HEK293 (cell line): Measurements from ENCODE around the gene PLEKHG2.
A peak's percentile ranks its signal among the peaks of the same experiment; 100 is the strongest.
"Not testable (repeated sequence)": the region's sequence is repeated elsewhere in the genome, so short reads cannot be mapped to it uniquely, and the experiment has no call there.

Experiments used
- CTCF ChIA-PET: fragments of 350-600 bp; formaldehyde crosslinking; extraction: SDS; loops from one replicate; lab custom pipeline; 2021; ENCODE audit warnings: antibody characterized with exemption; lab: Yijun Ruan, JAX
- POLR2A ChIA-PET: fragments of 300-600 bp; formaldehyde crosslinking; extraction: SDS; loops from one replicate; lab custom pipeline; 2020; ENCODE audit warnings: antibody characterized with exemption, inconsistent platforms; lab: Yijun Ruan, JAX
- H3K27ac ChIP-seq: fragments of 200-500 bp; sonication (Bioruptor generic); 2 replicates; pipeline ENCODE4 v1.5.1; 2014; ENCODE audit warnings: low read depth, low read length, control low read depth, inconsistent platforms; ENCODE audit errors: extremely low read depth
- H3K36me3 ChIP-seq, 2 experiments: fragments of 200-500 bp in 1 of 2; sonication (Bioruptor generic) in 1 of 2; 1 replicate in 1 of 2; 2 replicates in 1 of 2; pipeline ENCODE4 v1.5.1; 2014 to 2017; ENCODE audit warnings: inconsistent platforms in 2 of 2, low read length in 2 of 2; ENCODE audit not compliant: control insufficient read depth in 2 of 2, insufficient read depth in 1 of 2
- H3K4me1 ChIP-seq: fragments of 200-500 bp; sonication (Bioruptor generic); 2 replicates; pipeline ENCODE4 v1.5.1; 2014; ENCODE audit warnings: mild to moderate bottlenecking, low read length, inconsistent platforms; ENCODE audit not compliant: control insufficient read depth, insufficient read depth
- H3K4me3 ChIP-seq: 2 replicates; pipeline ENCODE4 v1.5.1; 2011; ENCODE audit warnings: low read depth, mild to moderate bottlenecking, control low read depth, low read length, moderate library complexity
- H3K9me3 ChIP-seq: fragments of 200-500 bp; sonication (Bioruptor generic); 2 replicates; pipeline ENCODE4 v1.5.1; 2014; ENCODE audit warnings: low read depth, low read length, inconsistent platforms; ENCODE audit not compliant: control insufficient read depth, insufficient read depth
- KLF7 ChIP-seq: fragments of 450-650 bp; formaldehyde crosslinking; IDR thresholded peaks from 2 replicates; pipeline ENCODE4 v1.5.1; 2016; ENCODE audit warnings: missing biosample characterization, missing genetic modification characterization, borderline replicate concordance
- WT1 ChIP-seq: fragments of 450-650 bp; formaldehyde crosslinking; IDR thresholded peaks from 2 replicates; pipeline ENCODE4 v1.5.1; 2016; ENCODE audit warnings: missing biosample characterization, missing genetic modification characterization
- ZBTB49 ChIP-seq: fragments of 450-650 bp; formaldehyde crosslinking; IDR thresholded peaks from 2 replicates; pipeline ENCODE4 v1.5.1; 2016; ENCODE audit warnings: missing biosample characterization, missing genetic modification characterization, low read depth
- ZFP41 ChIP-seq: fragments of 450-650 bp; formaldehyde crosslinking; IDR thresholded peaks from 2 replicates; pipeline ENCODE4 v1.5.1; 2016; ENCODE audit warnings: missing biosample characterization, missing genetic modification characterization, borderline replicate concordance
- ZNF335 ChIP-seq: fragments of 450-650 bp; formaldehyde crosslinking; conservative IDR thresholded peaks from 2 replicates; pipeline ENCODE4 v1.5.1; 2016; ENCODE audit warnings: missing biosample characterization, missing genetic modification characterization
- ZNF404 ChIP-seq: fragments of 450-650 bp; formaldehyde crosslinking; IDR thresholded peaks from 2 replicates; pipeline ENCODE4 v1.5.1; 2017; ENCODE audit warnings: missing biosample characterization, missing genetic modification characterization
- ZNF530 ChIP-seq: fragments of 450-650 bp; formaldehyde crosslinking; IDR thresholded peaks from 2 replicates; pipeline ENCODE4 v1.5.1; 2016; ENCODE audit warnings: low read depth, missing biosample characterization, missing genetic modification characterization
- ZNF549 ChIP-seq: fragments of 450-650 bp; IDR thresholded peaks from 2 replicates; pipeline ENCODE4 v1.5.1; 2018; ENCODE audit warnings: missing biosample characterization, missing genetic modification characterization, mild to moderate bottlenecking, inconsistent platforms, moderate library complexity
- ZNF600 ChIP-seq: fragments of 450-650 bp; formaldehyde crosslinking; IDR thresholded peaks from 2 replicates; pipeline ENCODE4 v1.5.1; 2016; ENCODE audit warnings: missing biosample characterization, missing genetic modification characterization
- ZNF629 ChIP-seq: fragments of 450-650 bp; formaldehyde crosslinking; IDR thresholded peaks from 2 replicates; pipeline ENCODE4 v1.5.1; 2017; ENCODE audit warnings: missing biosample characterization, missing genetic modification characterization
- ZSCAN18 ChIP-seq: fragments of 450-650 bp; formaldehyde crosslinking; IDR thresholded peaks from 2 replicates; pipeline ENCODE4 v1.5.1; 2016; ENCODE audit warnings: missing biosample characterization, missing genetic modification characterization
- ZXDB ChIP-seq: fragments of 450-650 bp; formaldehyde crosslinking; IDR thresholded peaks from 2 replicates; pipeline ENCODE4 v1.5.1; 2016; ENCODE audit warnings: missing biosample characterization, missing genetic modification characterization
- TF ChIP-seq, protein P1 (sequence below): fragments of 450-650 bp; formaldehyde crosslinking; IDR thresholded peaks from 2 replicates; pipeline ENCODE4 v1.5.1; 2016; ENCODE audit warnings: missing biosample characterization, missing genetic modification characterization
- TF ChIP-seq, protein P2 (sequence below): fragments of 450-650 bp; formaldehyde crosslinking; optimal IDR thresholded peaks from 2 replicates; pipeline ENCODE3; 2016; ENCODE audit warnings: missing biosample characterization, mild to moderate bottlenecking, missing genetic modification characterization

The PLEKHG2 gene

GRCh38 chr19:39375929-39376328 is 36.5 kb upstream of the PLEKHG2 start:
- H3K4me1 ChIP-seq, result no peaks in the 10 kb centered on the region
- TF ChIP-seq ZNF404 (tag by site-specific recombination) (no peak), WT1 (tag by site-specific recombination) (no peak), KLF7 (no peak), ZNF600 (tag by site-specific recombination) (peak; percentile 74), ZXDB (tag by site-specific recombination) (no peak)
- CTCF ChIA-PET, result interaction anchor here (0.7 to 1.9 kb wide), 4 partner anchors 22 to 98 kb away, joined by 3 to 5 read pairs (median 4); no protein-coding TSS in a partner anchor
- POLR2A ChIA-PET, result interaction anchor here (0.6 to 3.4 kb wide), 4 partner anchors 9 to 60 kb away, joined by 3 to 16 read pairs (median 7); partner anchors contain the start of genes MED29, PAF1 and RPS16
- H3K9me3 ChIP-seq, result no peaks in the 10 kb centered on the region
- peaks cover 92 to 100% of the 10 kb centered on the region in 2 experiments for H3K36me3 ChIP-seq
- H3K27ac ChIP-seq, result peak overlapping the region; percentile 12; the same call in 1 of the 2 replicates
- no peak overlapping the region for H3K4me3 ChIP-seq

DNA sequence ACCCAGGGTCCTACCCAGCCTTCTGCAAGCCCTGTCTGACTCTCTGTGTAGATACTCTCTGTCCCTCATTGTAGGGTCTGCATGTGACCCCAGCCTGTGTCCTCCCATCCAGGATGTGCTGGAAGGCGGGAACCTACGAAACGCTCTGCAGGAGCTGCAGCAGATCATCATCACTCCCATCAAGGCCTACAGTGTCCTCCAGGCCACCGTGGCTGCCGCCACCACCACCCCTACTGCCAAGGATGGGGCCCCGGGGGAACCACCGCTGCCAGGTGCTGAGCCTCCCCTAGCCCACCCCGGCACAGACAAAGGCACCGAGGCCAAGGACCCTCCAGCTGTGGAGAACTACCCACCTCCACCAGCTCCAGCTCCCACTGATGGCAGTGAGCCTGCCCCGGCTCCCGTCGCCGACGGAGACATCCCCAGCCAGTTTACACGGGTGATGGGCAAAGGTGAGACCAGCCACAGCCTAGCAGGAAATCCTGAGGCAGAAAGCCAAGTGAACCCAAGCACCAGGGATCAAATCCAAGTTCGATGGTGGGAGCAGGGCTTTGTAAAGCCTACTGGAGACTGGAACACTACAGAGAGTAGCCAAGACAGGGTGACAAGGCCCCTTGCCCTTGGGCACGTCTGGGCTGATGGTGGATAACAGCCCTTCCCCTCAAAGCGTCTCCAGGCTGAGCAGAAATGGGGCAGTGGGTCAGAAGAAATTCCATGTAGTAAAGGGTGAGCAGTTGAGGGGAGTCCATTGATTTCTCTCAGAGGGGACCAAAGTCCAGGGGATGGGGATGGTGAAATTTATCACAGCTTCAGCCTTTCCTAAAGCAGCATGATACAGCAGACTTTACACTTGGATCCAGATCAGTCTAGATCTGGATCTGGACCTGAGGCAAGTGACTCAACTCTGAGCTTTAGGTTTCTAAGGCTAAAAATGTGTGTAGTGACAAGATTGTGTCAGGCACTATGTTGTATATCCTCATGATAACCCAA is 34.8 kb upstream of the PLEKHG2 start:
- Histone ChIP-seq H3K4me3 (no peak overlapping the region), H3K4me1 (no peaks in the 10 kb centered on the region), H3K36me3 (peaks cover 92 to 100% of the 10 kb centered on the region in 2 experiments), H3K9me3 (no peaks in the 10 kb centered on the region), H3K27ac (peak overlapping the region; percentile 28; the same call in 1 of the 2 replicates)
- TF ChIP-seq ZBTB49 (no peak), WT1 (tag by site-specific recombination) (no peak)
- CTCF ChIA-PET, result interaction anchor here (0.6 to 1.2 kb wide), 5 partner anchors 13 to 165 kb away, joined by 3 to 4 read pairs (median 3); no protein-coding TSS in a partner anchor
- POLR2A ChIA-PET, result interaction anchor here (0.8 to 3.4 kb wide), 3 partner anchors 13 to 58 kb away, joined by 3 to 16 read pairs (median 4); partner anchors contain the start of genes MED29, PAF1 and RPS16

DNA sequence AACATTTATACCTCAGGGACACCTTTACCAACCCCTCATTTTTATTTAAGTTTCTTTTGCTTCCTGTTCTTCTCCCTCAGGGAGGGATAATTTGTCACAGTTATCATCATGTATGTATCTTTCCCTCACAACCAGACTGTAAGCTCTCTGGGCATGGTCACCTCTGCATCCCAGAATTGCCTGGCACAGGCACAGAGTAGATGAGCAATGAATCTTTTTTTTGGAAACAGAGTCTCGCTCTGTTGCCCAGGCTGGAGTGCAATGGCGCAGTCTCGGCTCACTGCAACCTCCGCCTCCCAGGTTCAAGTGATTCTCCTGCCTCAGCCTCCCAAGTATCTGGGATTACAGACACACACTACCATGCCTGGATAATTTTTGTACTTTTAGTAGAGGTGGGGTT is 33.1 kb upstream of the PLEKHG2 start:
- POLR2A ChIA-PET, result not testable (repeated sequence)

GRCh38 chr19:39379865-39380396 is 32.5 kb upstream of the PLEKHG2 start:
- ChIA-PET POLR2A (interaction anchor here (1.6 kb wide), 1 partner anchor 11 kb away, joined by 7 read pairs; the partner anchor contains the start of genes MED29 and PAF1), CTCF (interaction anchor here (0.6 to 1.1 kb wide), 2 partner anchors 18 to 411 kb away, joined by 3 read pairs; no protein-coding TSS in a partner anchor)
- Histone ChIP-seq H3K9me3 (no peaks in the 10 kb centered on the region), H3K27ac (no peak overlapping the region), H3K36me3 (peaks cover 98 to 100% of the 10 kb centered on the region in 2 experiments), H3K4me3 (no peak overlapping the region), H3K4me1 (peaks cover 2% of the 10 kb centered on the region; the same call in 1 of the 2 replicates)
- TF ChIP-seq ZNF530 (tag by site-specific recombination), result no peak
- TF ChIP-seq ZNF549, result no peak
- TF ChIP-seq ZNF629 (tag by site-specific recombination), result no peak
- no peak for TF ChIP-seq ZNF335
- TF ChIP-seq, protein P1, sequence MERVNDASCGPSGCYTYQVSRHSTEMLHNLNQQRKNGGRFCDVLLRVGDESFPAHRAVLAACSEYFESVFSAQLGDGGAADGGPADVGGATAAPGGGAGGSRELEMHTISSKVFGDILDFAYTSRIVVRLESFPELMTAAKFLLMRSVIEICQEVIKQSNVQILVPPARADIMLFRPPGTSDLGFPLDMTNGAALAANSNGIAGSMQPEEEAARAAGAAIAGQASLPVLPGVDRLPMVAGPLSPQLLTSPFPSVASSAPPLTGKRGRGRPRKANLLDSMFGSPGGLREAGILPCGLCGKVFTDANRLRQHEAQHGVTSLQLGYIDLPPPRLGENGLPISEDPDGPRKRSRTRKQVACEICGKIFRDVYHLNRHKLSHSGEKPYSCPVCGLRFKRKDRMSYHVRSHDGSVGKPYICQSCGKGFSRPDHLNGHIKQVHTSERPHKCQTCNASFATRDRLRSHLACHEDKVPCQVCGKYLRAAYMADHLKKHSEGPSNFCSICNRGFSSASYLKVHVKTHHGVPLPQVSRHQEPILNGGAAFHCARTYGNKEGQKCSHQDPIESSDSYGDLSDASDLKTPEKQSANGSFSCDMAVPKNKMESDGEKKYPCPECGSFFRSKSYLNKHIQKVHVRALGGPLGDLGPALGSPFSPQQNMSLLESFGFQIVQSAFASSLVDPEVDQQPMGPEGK (tag by site-specific recombination), result no peak
- TF ChIP-seq ZSCAN18, result no peak
- no peak for TF ChIP-seq ZFP41 (tag by site-specific recombination)

More for the DNA sequence above, 33.1 kb upstream of the PLEKHG2 start:
- H3K36me3 ChIP-seq, result peaks cover 96 to 100% of the 10 kb centered on the region in 2 experiments
- CTCF ChIA-PET, result interaction anchor here (1.1 kb wide), 1 partner anchor 19 kb away, joined by 3 read pairs; no protein-coding TSS in a partner anchor
- H3K27ac ChIP-seq, H3K9me3 ChIP-seq, H3K4me3 ChIP-seq, H3K4me1 ChIP-seq: not testable (repeated sequence)
- TF ChIP-seq, protein P2, sequence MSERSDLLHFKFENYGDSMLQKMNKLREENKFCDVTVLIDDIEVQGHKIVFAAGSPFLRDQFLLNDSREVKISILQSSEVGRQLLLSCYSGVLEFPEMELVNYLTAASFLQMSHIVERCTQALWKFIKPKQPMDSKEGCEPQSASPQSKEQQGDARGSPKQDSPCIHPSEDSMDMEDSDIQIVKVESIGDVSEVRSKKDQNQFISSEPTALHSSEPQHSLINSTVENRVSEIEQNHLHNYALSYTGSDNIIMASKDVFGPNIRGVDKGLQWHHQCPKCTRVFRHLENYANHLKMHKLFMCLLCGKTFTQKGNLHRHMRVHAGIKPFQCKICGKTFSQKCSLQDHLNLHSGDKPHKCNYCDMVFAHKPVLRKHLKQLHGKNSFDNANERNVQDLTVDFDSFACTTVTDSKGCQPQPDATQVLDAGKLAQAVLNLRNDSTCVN (tag by site-specific recombination), result peak; percentile 11
